Measurements from ENCODE around the gene PLAC9.

- no peak for TF ChIP-seq CTCF (IDR thresholded peaks at IDR 0.05; ENCODE audit: low read depth, low read length)
- TF ChIP-seq POLR2A (IDR thresholded peaks at IDR 0.05; ENCODE audit: extremely low read depth, insufficient read length): no peak
- TF ChIP-seq MAX (IDR thresholded peaks at IDR 0.05; ENCODE audit: low read depth, low read length): no peak
These were observed 50.5 kb downstream of the PLAC9 start for GRCh38 chr10:80182986-80183385.
